Ovary (tissue), 3 donors: ENCODE data around the gene OTUD5.

ENCODE experiments used
- CTCF ChIP-seq, 3 donors: fragments of 450-650 bp in 2 of 3; fragments of 200-600 bp in 1 of 3; IDR thresholded peaks; one replicate each; pipeline versions ENCODE4 v1.5.1 to v1.8.0; 2016 to 2022; ENCODE audit warnings: antibody characterized with exemption in 3 of 3, mild to moderate bottlenecking in 1 of 3
- POLR2A ChIP-seq: fragments of 450-650 bp; IDR thresholded peaks from one replicate; pipeline ENCODE4 v1.6.1; 2017; ENCODE audit warnings: antibody characterized with exemption, mild to moderate bottlenecking, moderate library complexity
- donor health status: DM: no; HTN: no; CAD: no.

GRCh38 chrX:48918643-48919340 lies 38.6 kb downstream of the OTUD5 start, which contains the start of gene PIM2:
- TF ChIP-seq CTCF (IDR thresholded peaks at IDR 0.05) = no peak
- peak; percentile 77 for TF ChIP-seq POLR2A
